ENCODE data around the gene WIZ. TPM values are rescaled to one million over a fixed set of nuclear protein-coding genes. Genes with fewer than 3 reads are reported as not detected.

The WIZ gene
- 13.2 and 37.4 TPM in 2 replicates for total RNA-seq (2011; cell fraction: chromatin; rRNA removed; ENCODE audit: low replicate concordance)
- 27.4 and 28.3 TPM in 2 replicates for total RNA-seq (2011; cell fraction: nucleolus; rRNA removed)
- total RNA-seq (2011; cell fraction: nucleoplasm; rRNA removed): 20.2 and 22.8 TPM in 2 replicates
- total RNA-seq (2014; rRNA removed) (13.9 and 16.0 TPM in 2 replicates), total RNA-seq (2014; rRNA removed; fragmentation: Illumina TruSeq; extraction: Trizol) (1.1 and 1.3 TPM in 2 replicates), total RNA-seq (2015; rRNA removed; fragmentation: Illumina TruSeq; extraction: Trizol) (4.8 and 5.4 TPM in 2 replicates), total RNA-seq (2021) (32.7 and 37.5 TPM in 2 replicates), polyA plus RNA-seq (2011; rRNA removed) (3.7 and 4.7 TPM in 2 replicates), polyA plus RNA-seq (2014; fragmentation: Illumina TruSeq; extraction: Trizol) (9.4 and 22.9 TPM in 2 replicates), polyA plus RNA-seq (2014; fragmentation: Nextera tagmentation; extraction: Ambion mirVana) (under 1 TPM; 0.06 to 0.08 TPM), polyA plus RNA-seq (2014; rRNA removed) (19.1 and 21.8 TPM in 2 replicates), polyA minus RNA-seq (2011; rRNA and poly(A)+ RNA removed) (0.63 and 1.1 TPM in 2 replicates), Bru-seq, nascent RNA (percentile 56 among the genes with signal in this experiment), BruChase-seq, experiment 1, labeled RNA remaining after a 2-hour chase (percentile 52 among the genes with signal in this experiment), BruChase-seq, experiment 2, labeled RNA remaining after a 6-hour chase (percentile 55 among the genes with signal in this experiment)
- 5.3 and 12.2 TPM in 2 replicates for polyA plus RNA-seq (2011; cell fraction: cytosol; rRNA removed)
- 16.0 and 33.9 TPM in 2 replicates for polyA plus RNA-seq (2011; cell fraction: nucleus; rRNA removed)
- 18.0 and 22.2 TPM in 2 replicates for polyA plus RNA-seq (2012)
- polyA minus RNA-seq (2011; cell fraction: cytosol; rRNA and poly(A)+ RNA removed): 7.5 and 9.4 TPM in 2 replicates
- polyA minus RNA-seq (2011; cell fraction: nucleus; rRNA and poly(A)+ RNA removed): 5.3 and 6.5 TPM in 2 replicates
- long read RNA-seq, experiment 1, partial matches to known transcripts: 66 of 67 reads
- long read RNA-seq, experiment 1, other reads (novel, unspliced or antisense): 1 of 67 reads
- long read RNA-seq, experiment 2, partial matches to known transcripts: 13 of 30 reads
- long read RNA-seq, experiment 2, other reads (novel, unspliced or antisense): 14 of 30 reads
- long read RNA-seq, experiment 3, partial matches to known transcripts: 6 of 6 reads
- long read RNA-seq, experiment 3, other reads (novel, unspliced or antisense): 0 of 6 reads

DNA sequence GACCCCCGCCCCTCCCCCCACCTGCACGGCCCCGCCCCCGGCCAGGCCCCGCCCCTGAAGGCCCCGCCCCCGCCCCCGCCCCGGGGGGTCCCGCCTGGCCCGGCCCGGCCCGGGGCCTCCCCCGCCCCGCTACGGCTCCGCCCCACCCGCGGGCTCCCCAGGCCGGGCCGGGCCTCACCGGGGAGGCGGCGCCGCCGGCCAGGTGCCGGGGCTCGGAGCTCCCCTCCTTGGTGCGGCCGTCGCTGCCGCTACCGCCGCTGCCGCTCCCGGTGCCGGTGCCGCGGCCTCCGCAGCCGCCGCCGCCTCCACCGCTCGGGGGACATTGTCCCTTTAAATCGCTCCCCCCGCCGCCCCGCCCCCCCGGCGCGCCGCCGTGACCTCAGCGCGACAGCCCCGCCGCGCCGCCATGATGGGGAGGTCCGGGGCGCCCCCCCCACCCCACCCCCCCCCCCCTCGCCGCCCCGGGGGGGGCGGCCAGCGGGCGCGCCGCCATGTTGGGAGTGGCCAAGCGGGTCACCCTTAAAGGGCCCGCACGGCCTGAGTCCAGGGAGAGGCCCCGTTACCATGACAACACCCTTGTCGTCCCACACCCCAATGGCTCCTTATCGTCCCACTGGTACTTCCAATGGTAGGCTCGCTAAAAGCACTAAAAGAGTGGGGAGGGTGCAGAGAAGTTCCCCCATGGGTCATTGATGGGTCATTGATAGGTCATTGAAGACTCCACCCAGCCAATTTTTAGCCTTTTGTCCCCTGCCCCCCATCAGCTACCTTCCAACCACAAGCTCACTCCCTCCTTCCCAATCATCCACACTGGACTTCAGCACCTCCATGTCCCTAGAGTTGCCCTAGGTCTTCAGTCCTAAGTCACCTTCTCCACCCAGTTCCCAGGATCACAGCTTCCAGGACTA, at the start of gene WIZ:
WIZ (minus strand) TSS at position 337 of the 908 bp plus-strand sequence. CDS start 1,649 bp downstream, outside the sequence.
- intact Hi-C loops (cut with micrococcal nuclease): no loop called here
- peak; percentile 85 to 94 (median 93) for DNase-seq (ENCODE audit: extremely low read depth in 1 of 4, low spot score in 3 of 4)
- Histone ChIP-seq H3K79me2 (ENCODE audit: control insufficient read depth, insufficient read depth, low read length) (no peaks in the 10 kb centered on the region), H3K4me3 (peak within 1 kb of the TSS; percentile 46), H3K4me2 (ENCODE audit: insufficient read depth, low read length) (peak within 1 kb of the TSS; percentile 84), H3K9me1 (ENCODE audit: control insufficient read depth, insufficient read depth, low read length) (no peaks in the 10 kb centered on the region), H3K27me3 (ENCODE audit: control insufficient read depth in 2 of 2, insufficient read depth in 2 of 2, low read length in 2 of 2) (peaks cover 5 to 28% of the 10 kb centered on the region in 2 experiments; a peak in 2 of 5 replicates), H2AFZ (ENCODE audit: low read depth, low read length) (peak within 1 kb of the TSS; percentile 92), H3K9ac (ENCODE audit: insufficient read depth in 1 of 2, low read depth in 2 of 2, low read length in 2 of 2) (peak within 1 kb of the TSS; percentile 49 to 84; a peak in 3 of 4 replicates), H4K20me1 (replicated peaks; ENCODE audit: control insufficient read depth, insufficient read depth, low read length) (peaks cover 2% of the 10 kb centered on the region; the same call in 1 of the 2 replicates), H3K4me1 (replicated peaks in 1 of 2; ENCODE audit: control insufficient read depth in 2 of 2, insufficient read depth in 2 of 2, low read length in 2 of 2) (peaks cover 29 to 50% of the 10 kb centered on the region in 2 experiments), H3K36me3 (ENCODE audit: control insufficient read depth, insufficient read depth, low read length) (no peaks in the 10 kb centered on the region), H3K27ac (ENCODE audit: extremely low read depth, low read depth, low read length) (peak within 1 kb of the TSS; percentile 58; the same call in 2 of the 3 replicates), H3K9me3 (replicated peaks; ENCODE audit: control insufficient read depth, insufficient read depth, low read depth, low read length) (no peaks in the 10 kb centered on the region)
- BruUV-seq (replicated peaks): no TSS peak
- WGBS (ENCODE audit: insufficient coverage, low coverage, missing lambda C conversion rate): 0% methylated on average over 5 of the region's 77 CpGs
- ChIA-PET POLR2A (interaction anchor here (0.8 kb wide), 1 partner anchor 31 kb away, joined by 4 read pairs; the partner anchor contains the start of gene AKAP8L), CTCF (ENCODE audit: low intra/inter-chr PET ratio) (interaction anchor here (0.6 to 0.7 kb wide), 2 partner anchors 272 to 1588 kb away, joined by 3 read pairs; no protein-coding TSS in a partner anchor)
- peak; percentile 34 for ATAC-seq
- in situ Hi-C loops (cut with MboI): no loop called here
- FAIRE-seq: peak; percentile 87
- no peak for TF ChIP-seq RNF2 (IDR thresholded peaks at IDR 0.05)
- 0 out of 2 replicates have a peak, but pooled peaks have one; percentile 39 for TF ChIP-seq GABPA (tag; conservative IDR thresholded peaks at IDR 0.05; ENCODE audit: low read depth)
- no peak for TF ChIP-seq SIRT6 (IDR thresholded peaks at IDR 0.05; ENCODE audit: low read depth, low read length)
- no peak for TF ChIP-seq MEF2D (tag; conservative IDR thresholded peaks at IDR 0.05; ENCODE audit: low read depth)
- no peak for TF ChIP-seq BCLAF1 (IDR thresholded peaks at IDR 0.05; ENCODE audit: borderline replicate concordance in 1 of 2, control insufficient read depth in 1 of 2, low read depth in 2 of 2, low read length in 1 of 2)
- TF ChIP-seq RBM34 (IDR thresholded peaks at IDR 0.05; ENCODE audit: borderline replicate concordance, insufficient read depth, low read length): no peak
- TF ChIP-seq ZNF766 (CRISPR knock-in tag; conservative IDR thresholded peaks at IDR 0.05): no peak
- TF ChIP-seq MXI1 (IDR thresholded peaks at IDR 0.05; ENCODE audit: low read depth, low read length): 0 out of 2 replicates have a peak, but pooled peaks have one; percentile 18
- TF ChIP-seq RFX1 (IDR thresholded peaks at IDR 0.05): peak; percentile 98
- TF ChIP-seq YBX1 (IDR thresholded peaks at IDR 0.05): no peak
- TF ChIP-seq VEZF1 (CRISPR knock-in tag; IDR thresholded peaks at IDR 0.05): peak; percentile 100

Data from K562 (cell line).